GM12873 (cell line): ENCODE results near the gene FGFR2.

Experiments
- CTCF ChIP-seq: IDR thresholded peaks from 2 replicates; pipeline ENCODE4 v1.5.1; 2012; ENCODE audit warnings: low read depth, mild to moderate bottlenecking, moderate library complexity, low read length, control low read depth; ENCODE audit not compliant: insufficient read depth; ENCODE audit errors: missing control alignments

The FGFR2 gene

DNA sequence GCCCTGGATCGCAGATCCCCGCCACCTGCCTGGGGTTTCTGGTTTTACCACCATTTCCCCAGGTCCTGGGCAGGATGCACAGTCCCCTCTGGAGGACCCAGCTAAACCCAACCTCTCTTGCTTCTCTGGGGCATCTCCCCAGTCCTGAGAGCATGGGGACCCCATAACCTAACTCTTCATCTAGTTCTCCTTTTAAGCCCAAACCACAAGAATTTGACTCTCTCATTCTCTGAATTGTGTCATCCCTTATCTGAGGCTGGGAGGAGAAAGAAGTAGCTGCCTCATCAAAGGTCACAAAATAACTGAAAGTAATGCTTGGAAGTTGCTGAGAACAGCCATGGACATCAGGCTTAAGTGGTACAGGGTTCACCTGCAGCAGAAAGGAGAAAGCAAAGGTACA lies 159.9 kb downstream of the FGFR2 start:
- TF ChIP-seq CTCF = no peak

- no peak for TF ChIP-seq CTCF
These were observed 160.6 kb downstream of the FGFR2 start for GRCh38 chr10:121437596-121437995.

DNA sequence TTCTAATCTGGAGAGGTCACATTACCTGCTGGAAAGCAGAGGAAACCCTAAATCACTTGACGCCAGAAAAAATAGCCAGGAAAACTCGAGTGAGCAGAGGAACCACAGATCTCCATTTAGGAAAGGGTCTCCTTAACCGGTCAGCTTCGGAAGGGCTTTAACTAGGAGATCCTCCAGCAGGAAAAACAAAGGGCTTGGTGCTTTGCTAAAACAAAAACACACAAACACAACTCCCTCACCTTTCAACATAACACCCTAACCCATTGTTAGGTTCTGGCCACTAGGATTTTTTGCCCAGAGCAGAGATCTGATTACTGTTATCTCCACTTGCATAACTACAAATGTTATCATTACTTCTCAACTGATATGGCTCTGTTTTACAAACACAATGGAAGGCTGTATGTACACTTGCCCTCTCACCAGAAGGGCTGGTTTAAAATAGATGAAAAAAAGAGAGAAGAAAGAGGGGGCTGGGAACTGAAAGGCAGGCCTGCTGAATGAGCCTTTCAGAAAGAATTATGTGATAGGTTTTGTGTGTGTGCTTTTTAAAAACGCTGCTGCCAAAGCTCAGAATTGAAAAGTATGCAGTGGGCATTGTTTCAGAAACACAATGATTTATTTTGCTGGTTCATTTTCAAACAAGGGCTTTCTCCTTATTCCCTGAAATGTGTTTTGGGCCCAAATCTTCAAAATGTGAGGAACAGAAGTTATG lies 161.5 kb downstream of the FGFR2 start:
- no peak for TF ChIP-seq CTCF

DNA sequence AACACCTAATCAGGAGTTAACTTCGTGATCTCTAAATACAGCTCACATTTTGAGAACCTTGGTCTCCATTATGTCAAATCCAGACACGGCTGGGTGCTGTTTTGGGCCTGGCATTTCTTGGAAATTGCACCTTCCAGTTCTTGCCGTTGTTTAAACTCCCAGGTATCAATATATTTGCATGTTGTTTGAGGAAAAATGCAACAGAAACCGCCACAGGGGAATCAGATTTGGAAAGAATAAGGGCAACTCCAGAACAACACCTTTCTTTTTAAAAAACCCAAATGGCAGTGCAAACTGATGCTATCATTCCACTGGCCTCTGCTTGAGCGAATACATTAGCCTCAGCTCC lies 162.0 kb downstream of the FGFR2 start:
- TF ChIP-seq CTCF = no peak

- no peak for TF ChIP-seq CTCF
These were observed 163.0 kb downstream of the FGFR2 start for GRCh38 chr10:121435099-121435875.

GRCh38 chr10:121433965-121434364 lies 164.3 kb downstream of the FGFR2 start:
- TF ChIP-seq CTCF = no peak

DNA sequence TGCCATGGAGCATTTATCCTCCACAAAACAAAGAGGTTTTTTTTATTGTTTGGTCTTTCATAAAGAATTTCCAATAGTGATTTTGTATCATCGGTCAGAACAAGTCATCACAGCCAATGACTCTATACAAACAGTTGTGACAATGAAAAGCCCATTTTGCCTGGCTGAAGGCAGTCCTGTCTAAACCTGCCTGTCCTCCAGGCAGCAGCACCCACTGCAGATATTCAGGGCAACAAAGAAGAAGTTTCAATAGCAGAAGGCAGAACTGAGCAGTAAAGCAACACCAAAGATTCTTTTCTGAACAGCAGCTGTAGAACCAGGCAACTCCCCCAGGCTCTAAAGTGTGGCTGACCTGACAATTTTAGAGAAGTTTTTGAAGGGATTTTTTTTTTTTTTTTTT lies 169.4 kb downstream of the FGFR2 start:
- no peak for TF ChIP-seq CTCF
